Endothelial cell of umbilical vein (primary cell): ENCODE results near the gene FBXW7. TPM values are rescaled to one million over a fixed set of nuclear protein-coding genes. Genes with fewer than 3 reads are reported as not detected.

ENCODE experiments used
- BruUV-seq: library from RNA; stranded (reverse); fragments of 400-500 nt; replicated peaks from 2 replicates; lab custom pipeline; 2021; lab: Mats Ljungman, UMichigan
- CTCF ChIA-PET: fragments of 300-600, 350-600 bp; sonication (Branson Sonifier 250); formaldehyde crosslinking; loops from one replicate; lab custom pipeline; 2021; ENCODE audit warnings: antibody characterized with exemption, inconsistent platforms; lab: Charles Lee
- POLR2A ChIA-PET: fragments of 300-600, 350-600 bp; sonication (Branson Sonifier 250); formaldehyde crosslinking; loops from one replicate; lab custom pipeline; 2021; ENCODE audit warnings: antibody characterized with exemption, inconsistent platforms; lab: Charles Lee
- DNase-seq: peaks from one replicate; pipeline ENCODE4 v3.0.0-alpha.2; 2011; ENCODE audit warnings: low read depth, low spot score
- FAIRE-seq: peaks from 2 replicates; lab custom pipeline; 2011; peaks lifted over from hg19 to GRCh38; lab: Jason Lieb, UNC
- H2AFZ ChIP-seq: 2 replicates; pipeline ENCODE4 v1.6.0; 2012; ENCODE audit warnings: low read depth, low read length, control low read depth, inconsistent platforms
- H3K27ac ChIP-seq: 2 replicates; pipeline ENCODE4 v1.5.1; 2011; ENCODE audit warnings: low read depth, mild to moderate bottlenecking, control low read depth, low read length, moderate library complexity; ENCODE audit not compliant: insufficient read depth
- H3K27me3 ChIP-seq, 2 experiments: 2 replicates each; pipeline versions ENCODE4 v1.6.0 to v1.6.1; 2011; ENCODE audit warnings: low read length in 2 of 2, mixed read lengths in 1 of 2; ENCODE audit not compliant: control insufficient read depth in 2 of 2, insufficient read depth in 2 of 2
- H3K36me3 ChIP-seq, 2 experiments: 2 replicates in 1 of 2; 3 replicates in 1 of 2; pipeline ENCODE4 v1.5.1; 2011; ENCODE audit warnings: low read length in 2 of 2, mild to moderate bottlenecking in 1 of 2, moderate library complexity in 1 of 2; ENCODE audit not compliant: control insufficient read depth in 2 of 2, insufficient read depth in 2 of 2; ENCODE audit errors: extremely low read depth in 1 of 2
- H3K4me1 ChIP-seq: 3 replicates; pipeline ENCODE4 v1.5.1; 2011; ENCODE audit warnings: mild to moderate bottlenecking, low read length; ENCODE audit not compliant: control insufficient read depth, insufficient read depth; ENCODE audit errors: extremely low read depth
- H3K4me2 ChIP-seq: 2 replicates; pipeline ENCODE4 v1.6.1; 2011; ENCODE audit warnings: low read length, control low read depth, mixed read lengths; ENCODE audit not compliant: insufficient read depth
- H3K4me3 ChIP-seq, 3 experiments: fragments of 200-600 bp in 1 of 3; sonication (generic), shearing (Covaris generic) in 1 of 3; replicated peaks in 1 of 3; 2 replicates each; pipeline ENCODE4 v1.5.1; 2011 to 2016; ENCODE audit warnings: control low read depth in 3 of 3, low read length in 3 of 3, mild to moderate bottlenecking in 2 of 3, inconsistent platforms in 1 of 3, low read depth in 1 of 3, moderate library complexity in 1 of 3; ENCODE audit not compliant: insufficient read depth in 1 of 3
- H3K79me2 ChIP-seq: 2 replicates; pipeline ENCODE4 v1.6.0; 2012; ENCODE audit warnings: low read length, inconsistent platforms; ENCODE audit not compliant: control insufficient read depth, insufficient read depth
- H3K9ac ChIP-seq: replicated peaks from 2 replicates; pipeline ENCODE3; 2011; ENCODE audit warnings: low read length, control low read depth; ENCODE audit not compliant: insufficient read depth; ENCODE audit errors: extremely low read depth
- H3K9me1 ChIP-seq: replicated peaks from 3 replicates; pipeline ENCODE4 v1.6.0; 2011; ENCODE audit warnings: mild to moderate bottlenecking, low read length; ENCODE audit not compliant: control insufficient read depth, insufficient read depth; ENCODE audit errors: extremely low read depth
- H3K9me3 ChIP-seq: replicated peaks from 2 replicates; pipeline ENCODE4 v1.5.1; 2012; ENCODE audit warnings: low read length, inconsistent platforms; ENCODE audit not compliant: control insufficient read depth, insufficient read depth
- H4K20me1 ChIP-seq: replicated peaks from 2 replicates; pipeline ENCODE3; 2011; ENCODE audit warnings: mild to moderate bottlenecking, low read length; ENCODE audit not compliant: control insufficient read depth, insufficient read depth; ENCODE audit errors: extremely low read depth
- EZH2 ChIP-seq: IDR thresholded peaks from 2 replicates; pipeline ENCODE4 v1.6.1; 2012; ENCODE audit warnings: borderline replicate concordance, low read depth, mild to moderate bottlenecking, moderate library complexity, low read length, inconsistent platforms; ENCODE audit not compliant: severe bottlenecking
- FOS ChIP-seq: IDR thresholded peaks from 2 replicates; pipeline ENCODE4 v1.6.1; 2011; ENCODE audit warnings: mild to moderate bottlenecking, low read length, moderate library complexity, borderline replicate concordance; ENCODE audit not compliant: insufficient read depth
- GATA2 ChIP-seq: IDR thresholded peaks from 2 replicates; pipeline ENCODE4 v1.7.0; 2011; ENCODE audit warnings: low read depth, mild to moderate bottlenecking, moderate library complexity, mixed read lengths, low read length; ENCODE audit not compliant: insufficient read length, insufficient read depth
- JUN ChIP-seq: IDR thresholded peaks from 2 replicates; pipeline ENCODE4 v1.6.1; 2011; ENCODE audit warnings: borderline replicate concordance, low read depth; ENCODE audit not compliant: insufficient read length, insufficient read depth
- MYC ChIP-seq: IDR thresholded peaks from one replicate; pipeline ENCODE4 v1.6.1; 2011; ENCODE audit warnings: mild to moderate bottlenecking, low read depth, low read length
- POLR2A ChIP-seq: IDR thresholded peaks from 2 replicates; pipeline ENCODE4 v1.6.1; 2012; ENCODE audit warnings: low read depth, mild to moderate bottlenecking, control low read depth, low read length
- POLR2AphosphoS5 ChIP-seq: IDR thresholded peaks from 2 replicates; pipeline ENCODE4 v1.6.1; 2012; ENCODE audit warnings: low read depth, mild to moderate bottlenecking, control low read depth, low read length, moderate library complexity; ENCODE audit not compliant: insufficient read depth
- dilution Hi-C: fragments of 300-500 bp; cut with MboI; formaldehyde crosslinking; loops from one replicate; pipeline ENCODE4 v1.15.0; 2019; ENCODE audit warnings: low sequenced_read_pairs; ENCODE audit not compliant: extremely low pct_ligation_motif_present
- intact Hi-C: fragments of 100-400 bp; cut with micrococcal nuclease; formaldehyde crosslinking; loops from one replicate; pipeline ENCODE4 v1.10.0; 2022
- polyA plus RNA-seq, 4 experiments: library from polyadenylated mRNA; depleted of rRNA in 3 of 4; stranded (reverse) in 3 of 4; unstranded in 1 of 4; fragments of >200 nt; gene quantifications; 2 replicates each; pipeline versions ENCODE4 v1.2.1 to v1.2.3, GENCODE V29; 2011 to 2012; ENCODE audit warnings: missing spikeins in 1 of 4
- total RNA-seq: library from RNA; stranded (reverse); gene quantifications from 2 replicates; pipeline ENCODE4 v1.2.3, GENCODE V29; 2021
- TF ChIP-seq, protein P1 (sequence below), 2 donors: IDR thresholded peaks; 1 replicate in 1 of 2; 2 replicates in 1 of 2; pipeline ENCODE4 v1.5.1; 2011; ENCODE audit warnings: low read length in 2 of 2, mild to moderate bottlenecking in 2 of 2, moderate library complexity in 2 of 2, control low read depth in 1 of 2, inconsistent platforms in 1 of 2, low read depth in 1 of 2; ENCODE audit not compliant: insufficient read depth in 1 of 2; ENCODE audit errors: extremely low read depth in 1 of 2
- TF ChIP-seq, protein P2 (sequence below): IDR thresholded peaks from 2 replicates; pipeline ENCODE4 v1.6.1; 2011; ENCODE audit not compliant: insufficient read depth, insufficient read length

Gene FBXW7
- total and polyA plus RNA-seq, 2 donors (not counting 3 experiments of a cell fraction or from before 2014, with no cell fraction given), result 7.0 to 28.1 TPM

DNA sequence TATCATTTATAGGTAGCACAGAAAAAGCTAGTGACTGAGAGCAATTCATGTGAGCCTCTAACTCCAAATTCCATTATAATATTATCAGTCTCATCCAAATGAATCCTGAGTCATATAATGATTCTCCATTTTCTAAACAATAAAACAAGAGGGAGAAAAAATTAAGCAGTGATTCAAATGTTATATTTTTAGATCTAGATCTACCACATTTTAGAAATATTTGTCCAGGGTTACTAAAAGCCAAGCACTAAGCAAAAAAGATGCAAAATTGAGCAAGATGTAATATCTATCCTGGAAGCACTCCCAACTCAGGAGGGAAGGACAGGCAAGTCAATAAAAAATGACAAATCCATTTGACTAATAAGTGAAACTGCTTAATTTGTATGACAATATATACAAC lies 172.8 kb downstream of the FBXW7 start:
- TF ChIP-seq MYC (no peak), EZH2 (no peak), POLR2AphosphoS5 (no peak), GATA2 (no peak), JUN (no peak), FOS (no peak), POLR2A (no peak)
- TF ChIP-seq, protein P1, sequence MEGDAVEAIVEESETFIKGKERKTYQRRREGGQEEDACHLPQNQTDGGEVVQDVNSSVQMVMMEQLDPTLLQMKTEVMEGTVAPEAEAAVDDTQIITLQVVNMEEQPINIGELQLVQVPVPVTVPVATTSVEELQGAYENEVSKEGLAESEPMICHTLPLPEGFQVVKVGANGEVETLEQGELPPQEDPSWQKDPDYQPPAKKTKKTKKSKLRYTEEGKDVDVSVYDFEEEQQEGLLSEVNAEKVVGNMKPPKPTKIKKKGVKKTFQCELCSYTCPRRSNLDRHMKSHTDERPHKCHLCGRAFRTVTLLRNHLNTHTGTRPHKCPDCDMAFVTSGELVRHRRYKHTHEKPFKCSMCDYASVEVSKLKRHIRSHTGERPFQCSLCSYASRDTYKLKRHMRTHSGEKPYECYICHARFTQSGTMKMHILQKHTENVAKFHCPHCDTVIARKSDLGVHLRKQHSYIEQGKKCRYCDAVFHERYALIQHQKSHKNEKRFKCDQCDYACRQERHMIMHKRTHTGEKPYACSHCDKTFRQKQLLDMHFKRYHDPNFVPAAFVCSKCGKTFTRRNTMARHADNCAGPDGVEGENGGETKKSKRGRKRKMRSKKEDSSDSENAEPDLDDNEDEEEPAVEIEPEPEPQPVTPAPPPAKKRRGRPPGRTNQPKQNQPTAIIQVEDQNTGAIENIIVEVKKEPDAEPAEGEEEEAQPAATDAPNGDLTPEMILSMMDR (IDR thresholded peaks at IDR 0.05; ENCODE audit: extremely low read depth in 1 of 2, insufficient read depth in 1 of 2, low read depth in 1 of 2, low read length in 2 of 2), result no peak
- TF ChIP-seq, protein P2, sequence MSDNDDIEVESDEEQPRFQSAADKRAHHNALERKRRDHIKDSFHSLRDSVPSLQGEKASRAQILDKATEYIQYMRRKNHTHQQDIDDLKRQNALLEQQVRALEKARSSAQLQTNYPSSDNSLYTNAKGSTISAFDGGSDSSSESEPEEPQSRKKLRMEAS, result no peak
- BruUV-seq, result no TSS peak
- Histone ChIP-seq H3K4me2 (no peak overlapping the region), H3K79me2 (no peaks in the 10 kb centered on the region), H3K36me3 (no peaks in the 10 kb centered on the region), H3K9me3 (no peaks in the 10 kb centered on the region), H3K27me3 (no peaks in the 10 kb centered on the region), H3K4me1 (no peaks in the 10 kb centered on the region), H3K4me3 (no peak overlapping the region), H4K20me1 (no peaks in the 10 kb centered on the region), H3K27ac (no peak overlapping the region), H2AFZ (no peak overlapping the region), H3K9me1 (no peaks in the 10 kb centered on the region), H3K9ac (no peak overlapping the region)
- CTCF ChIA-PET, result interaction anchor here (0.9 kb wide), 1 partner anchor 23 kb away, joined by 3 read pairs; no protein-coding TSS in a partner anchor
- FAIRE-seq (no peak), DNase-seq (no peak)
- POLR2A ChIA-PET, result no interaction called here
- dilution Hi-C loops, result no loop called here
- intact Hi-C loops, result no loop called here
